Muscle of arm (tissue), 12 donors: Measurements from ENCODE around the gene HOXB13. TPM values are rescaled to one million over a fixed set of nuclear protein-coding genes. Genes with fewer than 3 reads are reported as not detected.
"Not testable (repeated sequence)": the region's sequence is repeated elsewhere in the genome, so short reads cannot be mapped to it uniquely, and the experiment has no call there.

Source experiments
- DNase-seq: peaks from one replicate; pipeline ENCODE4 v3.0.0-alpha.2; 2013
- polyA plus RNA-seq, 12 donors: library from polyadenylated mRNA; unstranded; fragments of 120-200 nt; gene quantifications; one replicate each; pipeline ENCODE4 v1.2.1, GENCODE V29; 2013; ENCODE audit not compliant: insufficient read length in 12 of 12

Gene HOXB13
- polyA plus RNA-seq, 12 donors = 0.11 to 5.9 TPM; not detected in 10

- no peak for DNase-seq
Observed at GRCh38 chr17:48726916-48727286, 1.6 kb downstream of the HOXB13 start.

DNA sequence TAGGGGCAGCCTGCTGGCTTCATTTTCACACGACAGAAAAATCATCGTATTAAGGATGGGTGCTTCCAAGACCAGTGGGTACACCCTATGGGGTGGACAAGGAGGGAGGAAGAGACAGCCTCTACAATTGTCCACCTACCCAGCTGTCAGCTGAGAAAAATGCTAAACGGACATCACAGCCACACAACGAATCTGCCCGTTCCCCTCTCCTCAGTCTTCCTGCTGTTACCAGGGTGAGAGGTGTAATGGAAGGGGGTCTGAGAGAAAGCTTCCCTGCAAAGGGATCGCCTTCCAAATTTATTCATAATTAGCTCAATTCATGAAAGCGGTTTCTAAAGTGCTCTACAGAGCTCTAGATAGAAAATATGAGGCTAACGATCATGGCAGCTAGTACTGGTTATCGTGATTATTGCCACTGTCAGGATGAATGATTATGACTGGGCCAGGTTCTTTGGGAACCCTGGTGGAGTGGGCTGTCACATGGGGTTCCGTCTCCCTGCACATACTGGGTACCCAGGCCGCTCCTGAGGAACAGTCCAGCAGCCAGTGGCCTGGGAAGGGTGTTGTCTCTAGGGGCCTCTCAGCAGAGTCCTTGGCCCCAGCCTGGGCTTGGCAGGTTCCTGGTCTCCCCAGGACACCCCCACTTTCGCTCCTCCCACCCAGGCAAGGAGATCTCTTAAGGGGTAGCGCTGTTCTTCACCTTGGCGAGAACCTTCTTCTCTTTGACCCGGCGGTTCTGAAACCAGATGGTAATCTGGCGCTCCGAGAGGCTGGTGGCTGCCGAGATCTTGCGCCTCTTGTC, 2.2 kb downstream of the HOXB13 start:
- DNase-seq = no peak

DNA sequence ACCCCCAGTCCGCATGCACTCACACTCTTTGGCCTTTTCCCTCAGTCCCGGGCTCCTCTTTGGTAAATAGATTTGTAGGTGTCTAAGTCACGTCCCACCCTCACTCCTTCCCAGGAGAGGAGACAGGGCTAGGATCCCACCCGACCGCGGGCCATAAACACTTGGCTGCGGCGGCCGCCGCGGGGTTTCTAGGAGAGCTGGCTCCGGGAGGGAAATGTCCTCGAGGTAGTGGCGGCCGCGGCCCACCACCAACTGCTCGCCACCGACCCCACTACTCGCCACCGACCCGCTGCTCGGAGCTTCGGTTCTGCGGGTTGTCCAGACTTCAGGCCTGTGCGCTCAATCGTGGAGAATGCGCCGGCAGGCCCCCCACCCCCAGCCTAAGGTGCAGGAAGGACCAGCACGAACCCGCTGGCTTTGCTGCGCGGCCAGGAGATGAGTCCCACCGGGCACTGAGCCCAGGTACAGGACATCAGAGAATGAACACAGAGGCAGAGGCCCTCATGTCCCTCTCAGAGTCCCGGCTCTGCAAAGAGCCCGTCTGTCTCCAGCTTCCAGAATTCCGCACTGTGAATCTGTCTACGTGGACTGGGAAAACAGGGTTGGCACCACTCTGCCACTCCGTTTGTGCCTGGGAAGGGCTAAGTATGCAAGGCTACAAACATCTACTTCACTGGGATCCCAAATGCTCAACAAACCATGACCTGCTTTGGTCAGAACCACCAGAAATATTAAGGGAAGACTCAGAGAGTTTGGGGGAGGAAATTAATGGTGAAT, 3.1 kb downstream of the HOXB13 start:
- no peak for DNase-seq

GRCh38 chr17:48725004-48725287, 3.6 kb downstream of the HOXB13 start:
- no peak for DNase-seq

DNA sequence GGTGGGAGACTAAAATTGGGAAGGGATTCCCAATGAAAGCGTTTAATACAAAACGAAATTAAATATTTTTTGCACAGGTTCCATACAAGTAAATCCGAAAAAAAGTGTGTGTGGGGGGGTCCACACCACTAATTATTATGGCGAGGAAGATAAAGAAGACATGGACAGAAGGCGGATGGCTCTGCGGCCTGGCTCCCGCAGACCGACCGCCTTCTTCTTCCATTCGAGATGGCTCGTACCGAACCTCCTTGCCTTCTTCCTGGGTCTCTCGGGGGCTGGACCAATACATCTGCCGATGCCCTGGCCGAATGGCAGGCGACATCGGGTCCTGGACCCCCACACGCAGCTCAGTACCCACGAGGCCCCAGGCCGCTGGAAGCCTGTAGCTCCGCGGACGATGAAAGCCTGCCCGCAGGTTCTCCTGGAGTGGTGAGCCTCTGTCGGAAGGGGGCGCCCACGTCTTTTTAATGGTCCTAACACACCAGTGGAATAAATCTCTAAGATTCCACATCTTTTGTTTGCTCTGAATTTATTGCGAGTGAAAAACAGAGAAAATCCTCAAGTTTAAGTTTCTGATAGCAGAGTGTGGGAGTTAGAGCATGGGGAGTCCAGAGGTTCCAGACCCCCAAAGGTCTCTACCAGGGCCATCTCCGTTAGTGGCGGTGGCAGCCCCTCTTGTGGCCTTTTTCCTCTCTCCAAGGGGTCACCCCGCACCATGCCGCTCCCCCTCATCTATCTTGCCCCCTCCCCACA, 4.1 kb downstream of the HOXB13 start:
- DNase-seq = peak; percentile 72

- DNase-seq = no peak
Observed at GRCh38 chr17:48723423-48724250, 4.9 kb downstream of the HOXB13 start.

DNA sequence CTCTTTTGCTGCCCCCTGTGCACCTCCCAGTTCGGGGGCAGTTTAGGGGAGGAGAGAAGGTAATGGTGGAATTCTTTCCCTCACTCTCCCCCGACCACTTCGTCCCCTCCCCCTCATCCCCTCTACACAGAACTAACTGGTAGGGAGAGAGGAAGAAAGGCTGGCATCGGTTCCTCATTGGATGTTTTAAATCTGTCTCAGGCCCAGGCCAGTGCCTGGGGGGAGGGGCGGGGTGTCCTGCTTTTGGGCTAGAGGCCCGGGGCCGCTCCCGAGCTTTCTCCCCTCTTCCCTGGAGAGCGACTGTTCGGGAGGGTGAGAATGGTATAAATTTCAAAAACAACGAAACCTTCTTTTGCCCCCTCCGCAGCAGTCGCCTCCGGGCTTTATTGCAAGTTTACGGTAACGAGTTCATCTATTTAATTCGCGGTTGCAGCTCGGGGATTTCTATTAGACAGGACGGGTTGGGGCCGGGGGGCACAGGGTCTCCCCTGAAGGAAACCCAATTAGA, 5.6 kb downstream of the HOXB13 start, which contains the start of gene PRAC2:
PRAC2 (plus strand) TSS at position 271 of the 508 bp plus-strand sequence. CDS start 1,226 bp downstream, outside the sequence.
- no peak for DNase-seq

- DNase-seq = no peak
Observed at GRCh38 chr17:48722201-48722907, 6.2 kb downstream of the HOXB13 start, which contains the start of gene PRAC1. Gene PRAC1, minus strand, starts transcription at chr17:48722518. Its CDS starts 126 bp downstream, at chr17:48722392.

- DNase-seq = no peak
Observed at GRCh38 chr17:48721009-48721402, 7.5 kb downstream of the HOXB13 start.

- no peak for DNase-seq
Observed at GRCh38 chr17:48720266-48721008, 8.1 kb downstream of the HOXB13 start.

- DNase-seq = no peak
Observed at GRCh38 chr17:48719642-48720265, 8.8 kb downstream of the HOXB13 start.

DNA sequence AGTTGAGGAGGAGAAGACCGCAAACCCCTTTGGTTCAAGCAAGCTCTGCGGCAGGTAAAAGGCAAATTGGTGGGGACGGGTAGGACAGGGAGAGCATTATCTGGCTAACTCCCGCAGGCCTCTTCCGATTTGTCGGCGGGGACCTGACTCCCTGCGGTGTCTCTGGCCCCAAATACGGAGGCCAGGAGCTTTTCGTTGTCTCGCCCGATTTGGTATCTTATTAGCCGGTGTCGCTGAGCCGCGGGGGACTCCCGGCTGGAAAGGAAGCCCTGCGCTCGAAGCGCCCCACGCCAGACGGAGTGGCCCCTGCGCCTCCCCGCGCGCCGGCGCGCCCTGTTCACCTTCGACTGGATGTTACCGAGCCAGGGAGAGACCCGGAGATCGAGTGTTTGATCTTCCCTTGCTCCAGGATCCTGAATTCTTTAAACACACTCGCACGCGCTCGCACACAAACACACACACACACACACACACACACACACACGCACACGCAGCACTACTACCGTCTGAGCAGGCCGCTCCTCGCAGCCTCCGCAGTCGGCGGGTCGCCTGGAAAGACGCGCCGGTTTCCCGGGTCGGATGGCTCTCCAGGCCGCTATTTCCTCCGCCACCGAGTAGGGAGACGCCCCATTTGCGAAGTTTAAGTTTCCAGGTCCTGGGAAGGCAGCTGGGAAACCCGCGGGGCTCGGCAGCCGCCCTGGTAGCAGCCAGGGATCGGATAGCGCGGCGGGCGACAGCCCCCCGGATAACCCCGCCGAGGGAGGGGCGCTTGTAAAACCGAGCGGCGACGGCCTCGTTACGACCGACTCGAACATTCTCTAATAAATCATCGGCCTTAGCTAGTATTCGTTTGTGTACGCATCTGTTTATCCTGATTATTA, 9.5 kb downstream of the HOXB13 start:
- DNase-seq = no peak

GRCh38 chr17:48718227-48718760, 10.3 kb downstream of the HOXB13 start:
- no peak for DNase-seq

GRCh38 chr17:48717367-48718226, 11.0 kb downstream of the HOXB13 start:
- no peak for DNase-seq

DNA sequence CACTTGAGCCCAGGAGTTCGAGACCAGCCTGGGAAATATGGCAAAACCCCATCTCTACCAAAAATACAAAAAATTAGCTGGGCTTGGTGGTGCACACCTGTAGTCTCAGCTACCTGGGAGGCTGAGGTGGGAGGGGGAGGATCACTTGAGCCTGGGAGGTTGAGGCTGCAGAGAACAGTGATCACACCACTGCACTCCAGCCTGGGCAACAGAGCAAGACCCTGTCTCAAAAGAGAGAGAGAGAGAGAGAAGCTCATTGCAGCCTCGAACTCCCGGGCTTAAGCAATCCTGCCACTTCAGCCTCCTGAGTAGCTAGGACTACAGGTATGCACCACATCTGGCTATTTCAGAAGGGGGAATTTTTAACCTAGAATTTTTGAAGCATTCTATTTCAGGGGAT, 12.0 kb downstream of the HOXB13 start:
- DNase-seq = not testable (repeated sequence)

DNA sequence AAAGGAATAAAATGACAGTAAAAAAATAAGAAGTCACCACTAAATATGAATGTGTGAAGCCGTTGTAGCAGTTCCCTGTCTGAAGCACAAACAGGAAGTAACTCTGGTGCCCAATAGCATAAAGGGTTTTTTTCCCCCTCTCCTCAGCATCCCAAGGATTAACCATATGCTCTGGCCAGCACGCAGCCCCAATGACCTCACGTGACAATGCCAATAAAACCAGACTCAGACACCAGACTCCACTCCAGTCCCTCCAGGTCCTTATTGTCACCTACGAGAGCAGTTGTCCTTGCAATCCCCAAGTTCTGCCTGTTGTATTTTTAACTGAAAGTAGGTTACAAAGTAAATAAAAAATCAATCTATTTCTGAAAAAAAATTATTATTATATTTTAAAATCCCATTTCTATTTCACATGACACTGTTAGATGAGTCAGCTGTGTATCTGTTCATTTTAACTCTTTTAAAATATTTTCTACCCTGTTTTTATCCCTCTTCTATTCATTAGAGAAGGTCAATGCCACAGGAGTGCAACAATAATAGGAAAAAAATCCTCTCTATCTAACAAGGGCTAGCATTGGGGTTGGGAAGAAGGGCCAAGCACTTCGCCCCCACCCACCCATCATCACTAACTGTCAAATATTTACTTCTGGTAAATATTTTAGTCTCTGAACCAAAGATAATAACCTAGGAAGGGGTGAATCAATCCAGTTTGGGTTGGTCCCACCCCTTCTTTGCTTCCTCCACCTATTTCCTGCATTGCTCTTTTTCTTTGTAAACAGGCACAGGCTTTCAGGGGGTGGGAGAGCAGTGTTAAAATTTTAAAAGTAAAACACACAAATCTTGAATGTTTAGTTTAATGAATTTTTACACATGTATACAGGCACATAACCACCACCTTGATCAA, 12.8 kb downstream of the HOXB13 start:
- DNase-seq = no peak
